HUES64 (cell line): Measurements from ENCODE around the gene CCL13.

ENCODE experiments used
- H3K27ac ChIP-seq: 2 replicates; pipeline ENCODE4 v1.7.0; 2013; ENCODE audit warnings: low read depth, low read length, inconsistent platforms
- H3K27me3 ChIP-seq: 2 replicates; pipeline ENCODE4 v1.6.1; 2013; ENCODE audit warnings: mild to moderate bottlenecking, low read length; ENCODE audit not compliant: insufficient read depth
- H3K36me3 ChIP-seq: 2 replicates; pipeline ENCODE4 v1.6.1; 2013; ENCODE audit warnings: mild to moderate bottlenecking, low read length; ENCODE audit not compliant: insufficient read depth
- H3K4me1 ChIP-seq: 2 replicates; pipeline ENCODE4 v1.6.1; 2013; ENCODE audit warnings: mild to moderate bottlenecking, low read length, moderate library complexity; ENCODE audit not compliant: insufficient read depth
- H3K4me3 ChIP-seq: 2 replicates; pipeline ENCODE4 v1.5.1; 2013; ENCODE audit warnings: mild to moderate bottlenecking, low read length, moderate library complexity
- H3K9ac ChIP-seq: 2 replicates; pipeline ENCODE4 v1.6.1; 2013; ENCODE audit warnings: mild to moderate bottlenecking, low read depth, low read length
- H3K9me3 ChIP-seq: 2 replicates; pipeline ENCODE4 v1.6.1; 2013; ENCODE audit warnings: low read depth, low read length; ENCODE audit not compliant: insufficient read depth
- WGBS: fragments of 150-250, 120-280 bp; methylation state at CpG from one replicate; pipeline ENCODE4 v1.1.7; 2013; ENCODE audit warnings: missing lambda C conversion rate; 5-methylcytosine and 5-hydroxymethylcytosine counted together

CCL13 gene

DNA sequence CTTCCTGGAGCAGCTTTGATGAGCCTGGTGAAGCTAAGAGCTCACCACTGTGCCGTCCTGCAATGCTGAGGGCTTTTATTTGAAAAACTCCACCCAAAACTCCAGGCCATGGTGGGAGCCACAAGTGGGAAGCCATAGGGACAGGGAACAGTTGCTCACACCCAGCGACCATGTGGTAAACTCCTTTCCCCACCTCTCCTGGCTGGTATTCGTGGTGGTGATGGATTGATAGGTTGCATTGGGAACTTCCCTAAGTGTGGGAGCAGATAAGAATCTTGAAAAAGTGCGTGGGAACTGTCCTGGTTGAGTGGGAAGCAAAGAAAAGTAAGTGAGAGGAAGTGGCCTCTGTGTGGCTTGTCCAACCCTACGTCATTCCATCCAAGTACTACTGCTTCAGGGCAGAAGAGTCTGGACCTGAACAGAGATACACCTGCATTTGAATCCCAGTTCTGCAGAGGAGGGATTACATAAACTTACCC lies 6.9 kb downstream of the CCL13 start, which contains the start of gene CCL1:
Gene CCL1, minus strand, starts transcription at position 51 of the 479 bp plus-strand sequence. CDS start 72 bp downstream, outside the sequence.
- Histone ChIP-seq H3K27ac (no peak within 1 kb of the TSS), H3K9ac (no peak within 1 kb of the TSS), H3K9me3 (no peaks in the 10 kb centered on the region), H3K36me3 (no peaks in the 10 kb centered on the region), H3K4me1 (no peaks in the 10 kb centered on the region), H3K4me3 (no peak within 1 kb of the TSS), H3K27me3 (no peaks in the 10 kb centered on the region)
- WGBS, result 85% methylated on average over 4 of the region's 5 CpGs

DNA sequence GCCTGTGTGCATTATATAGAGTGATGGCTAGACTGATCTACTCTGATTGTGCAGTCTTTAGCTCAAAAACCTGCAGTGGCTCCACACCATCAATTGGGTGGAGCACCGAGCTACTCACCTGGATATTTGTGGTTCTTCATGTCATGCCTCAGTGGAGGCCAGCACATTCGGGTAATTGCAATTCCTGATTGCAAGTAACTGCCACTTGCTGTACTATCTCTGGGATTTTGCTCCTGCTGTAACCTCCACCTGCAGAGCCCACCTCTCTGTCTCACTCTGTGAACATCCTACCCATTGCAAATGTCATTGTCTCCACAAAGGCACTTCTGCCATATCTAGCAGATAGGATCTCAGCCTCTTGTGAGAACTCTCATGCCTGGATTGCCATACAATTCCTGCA lies 8.5 kb downstream of the CCL13 start:
- no peak overlapping the region for H3K4me3 ChIP-seq
- H3K36me3 ChIP-seq, result no peaks in the 10 kb centered on the region
- no peaks in the 10 kb centered on the region for H3K4me1 ChIP-seq
- H3K27me3 ChIP-seq, result no peaks in the 10 kb centered on the region
- H3K27ac ChIP-seq, result no peak overlapping the region
- no peak overlapping the region for H3K9ac ChIP-seq
- H3K9me3 ChIP-seq, result no peaks in the 10 kb centered on the region
- WGBS, result 95% methylated on average over 2 of the region's 2 CpGs

DNA sequence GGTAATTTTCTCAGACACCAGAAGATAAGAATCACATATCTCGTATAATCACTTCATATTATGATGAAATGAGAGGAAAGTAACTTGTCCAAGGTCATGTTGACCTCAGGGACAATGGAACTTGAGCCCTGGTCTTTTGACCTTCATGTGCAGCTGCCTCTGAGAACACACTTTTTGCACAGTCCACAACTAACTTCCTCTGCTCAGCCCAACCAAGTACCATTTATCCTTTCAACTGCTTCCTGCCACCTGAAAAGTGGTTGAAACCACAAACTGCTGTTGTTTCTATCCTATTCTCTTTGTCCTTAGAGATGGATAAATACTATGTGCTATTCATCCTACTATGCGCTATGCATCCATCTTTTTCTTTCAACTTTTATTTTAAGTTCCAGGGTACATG lies 9.1 kb downstream of the CCL13 start:
- H3K9ac ChIP-seq, result no peak overlapping the region
- H3K4me3 ChIP-seq, result no peak overlapping the region
- whole genome bisulfite sequencing, result no CpG with 5 or more reads among the region's 2 CpGs
- no peaks in the 10 kb centered on the region for H3K27me3 ChIP-seq
- H3K4me1 ChIP-seq, result peaks cover 4% of the 10 kb centered on the region; the same call in 1 of the 2 replicates
- H3K27ac ChIP-seq, result no peak overlapping the region
- no peaks in the 10 kb centered on the region for H3K9me3 ChIP-seq
- no peaks in the 10 kb centered on the region for H3K36me3 ChIP-seq

DNA sequence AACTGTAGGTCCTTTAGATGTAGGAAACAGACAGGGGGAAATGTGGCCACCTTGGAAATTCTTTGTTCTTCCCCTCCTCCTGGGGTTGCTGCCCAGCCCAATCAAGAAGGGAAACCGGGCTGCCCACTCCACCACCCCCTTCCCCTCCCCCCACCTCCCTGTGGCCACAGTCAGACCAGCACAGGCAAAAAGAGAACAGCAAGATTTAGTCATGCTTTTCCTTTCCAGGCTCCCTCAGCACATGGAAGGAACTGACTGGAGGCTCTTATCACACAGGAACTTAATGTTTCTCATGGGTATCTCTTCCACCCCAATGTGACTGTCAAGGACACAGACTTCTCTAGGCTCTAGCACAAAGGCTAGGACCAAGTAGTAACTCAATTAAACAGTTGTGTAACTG lies 9.7 kb downstream of the CCL13 start:
- no peaks in the 10 kb centered on the region for H3K9me3 ChIP-seq
- no peaks in the 10 kb centered on the region for H3K36me3 ChIP-seq
- H3K27ac ChIP-seq, result no peak overlapping the region
- WGBS, result 31% methylated on average over 1 of the region's 1 CpG
- peaks cover 4% of the 10 kb centered on the region; the same call in 1 of the 2 replicates for H3K4me1 ChIP-seq
- no peaks in the 10 kb centered on the region for H3K27me3 ChIP-seq
- H3K9ac ChIP-seq, result no peak overlapping the region
- H3K4me3 ChIP-seq, result no peak overlapping the region

DNA sequence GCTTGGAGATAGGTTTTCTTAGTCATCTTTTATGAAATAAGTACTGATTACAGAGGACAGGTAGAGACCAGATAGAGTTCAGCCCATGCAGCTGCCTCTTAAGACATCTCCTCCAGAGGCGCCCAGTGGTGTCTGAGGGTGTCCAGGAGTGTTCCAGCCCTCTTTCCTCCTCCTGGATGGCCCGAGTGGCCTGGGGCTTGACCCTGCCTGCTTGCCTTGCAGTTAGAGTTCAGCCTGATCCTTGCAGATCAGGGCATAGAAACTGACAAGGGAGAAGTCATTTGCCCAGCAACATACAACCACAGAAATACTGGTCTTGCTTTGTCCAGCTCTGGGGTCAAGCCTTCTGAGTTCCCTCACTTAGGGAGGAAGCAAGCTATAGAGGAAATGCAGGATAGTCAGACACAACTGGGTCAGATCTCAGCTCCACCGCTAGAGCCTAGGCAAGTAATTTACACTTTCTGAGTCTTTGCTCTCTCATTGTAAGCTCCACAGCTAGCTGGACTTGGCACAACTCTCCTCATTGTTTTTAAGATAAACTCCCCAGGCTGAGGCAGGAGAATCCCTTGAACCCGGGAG lies 10.3 kb downstream of the CCL13 start:
- H3K9ac ChIP-seq, result no peak overlapping the region
- H3K4me1 ChIP-seq, result peaks cover 4% of the 10 kb centered on the region; the same call in 1 of the 2 replicates
- H3K27me3 ChIP-seq, result no peaks in the 10 kb centered on the region
- 87% methylated on average over 4 of the region's 4 CpGs for WGBS
- H3K27ac ChIP-seq, result no peak overlapping the region
- H3K9me3 ChIP-seq, result no peaks in the 10 kb centered on the region
- no peaks in the 10 kb centered on the region for H3K36me3 ChIP-seq
- H3K4me3 ChIP-seq, result no peak overlapping the region

DNA sequence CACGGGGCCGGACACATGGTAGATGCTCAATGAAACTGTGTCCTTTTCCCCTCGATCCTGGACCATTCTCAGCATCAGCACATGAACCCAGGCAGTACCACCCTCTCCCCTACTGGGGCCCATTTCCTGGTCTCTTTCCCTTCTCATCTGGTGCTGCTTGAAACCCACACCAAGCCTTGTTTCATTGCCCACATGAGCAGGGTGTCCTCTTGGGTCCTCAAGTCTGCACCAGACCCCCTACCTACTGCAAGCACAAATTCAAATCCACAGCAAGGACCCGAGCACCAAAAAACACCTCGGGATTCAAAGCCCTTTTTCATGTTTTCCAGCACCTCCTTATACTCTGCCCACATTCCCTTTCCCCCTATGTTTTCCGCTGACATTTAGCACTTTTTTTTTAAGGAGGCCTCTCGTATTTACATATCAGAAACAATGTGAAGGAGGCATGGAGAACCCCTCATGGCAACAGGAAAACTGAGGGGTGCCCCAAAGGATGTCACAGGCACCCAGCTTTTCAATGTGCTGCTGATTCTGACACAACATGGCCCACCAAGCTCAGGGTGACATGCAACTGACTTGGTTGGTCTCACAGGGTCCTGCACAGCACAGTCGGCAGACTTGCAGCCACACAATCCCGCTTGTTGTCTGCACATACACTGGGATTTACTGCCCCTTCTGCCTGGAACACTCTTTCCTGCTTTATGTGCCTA lies 11.4 kb downstream of the CCL13 start:
- Histone ChIP-seq H3K27me3 (no peaks in the 10 kb centered on the region), H3K9me3 (no peaks in the 10 kb centered on the region), H3K4me1 (peaks cover 4% of the 10 kb centered on the region; the same call in 1 of the 2 replicates), H3K9ac (no peak overlapping the region), H3K27ac (no peak overlapping the region), H3K36me3 (no peaks in the 10 kb centered on the region), H3K4me3 (no peak overlapping the region)
- WGBS, result 89% methylated on average over 9 of the region's 9 CpGs

DNA sequence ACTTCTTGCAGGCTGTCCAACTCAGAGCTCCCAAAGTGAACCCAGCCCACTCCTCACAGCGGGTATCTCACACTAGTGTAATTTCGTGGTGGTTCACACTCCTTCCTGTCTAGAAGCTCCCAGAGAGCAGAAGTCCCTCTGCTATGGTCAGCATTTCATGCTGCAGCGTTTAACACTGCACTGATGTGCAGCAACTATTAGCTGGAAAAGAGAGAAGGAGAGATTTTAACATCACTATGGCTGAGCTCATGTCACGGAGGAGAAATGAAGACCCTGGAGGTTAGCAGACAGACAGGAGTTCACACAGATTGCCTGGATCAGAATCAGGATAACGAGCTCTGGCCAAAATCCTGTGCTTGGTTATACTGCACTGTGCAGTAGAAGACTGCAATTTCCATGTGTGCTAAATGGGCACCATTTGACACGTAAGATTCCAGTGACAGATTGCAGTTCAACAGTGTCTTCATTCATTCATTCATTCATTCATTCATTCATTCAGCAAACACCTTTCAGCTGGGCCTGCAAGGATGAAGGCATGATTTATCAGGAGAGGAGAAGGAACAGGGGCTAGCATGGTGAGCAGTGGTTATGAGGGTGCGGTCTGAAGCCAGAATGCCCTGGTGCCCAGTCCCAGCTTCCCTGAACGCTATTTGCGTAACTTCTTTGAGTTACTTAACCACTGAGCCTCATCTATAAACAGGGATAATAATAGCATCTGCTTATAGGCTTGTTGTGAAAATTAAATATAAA lies 12.1 kb downstream of the CCL13 start:
- 90% methylated on average over 9 of the region's 9 CpGs for WGBS
- Histone ChIP-seq H3K4me1 (peaks cover 4% of the 10 kb centered on the region; the same call in 1 of the 2 replicates), H3K9ac (no peak overlapping the region), H3K9me3 (no peaks in the 10 kb centered on the region), H3K27me3 (no peaks in the 10 kb centered on the region), H3K27ac (no peak overlapping the region), H3K4me3 (no peak overlapping the region), H3K36me3 (no peaks in the 10 kb centered on the region)

DNA sequence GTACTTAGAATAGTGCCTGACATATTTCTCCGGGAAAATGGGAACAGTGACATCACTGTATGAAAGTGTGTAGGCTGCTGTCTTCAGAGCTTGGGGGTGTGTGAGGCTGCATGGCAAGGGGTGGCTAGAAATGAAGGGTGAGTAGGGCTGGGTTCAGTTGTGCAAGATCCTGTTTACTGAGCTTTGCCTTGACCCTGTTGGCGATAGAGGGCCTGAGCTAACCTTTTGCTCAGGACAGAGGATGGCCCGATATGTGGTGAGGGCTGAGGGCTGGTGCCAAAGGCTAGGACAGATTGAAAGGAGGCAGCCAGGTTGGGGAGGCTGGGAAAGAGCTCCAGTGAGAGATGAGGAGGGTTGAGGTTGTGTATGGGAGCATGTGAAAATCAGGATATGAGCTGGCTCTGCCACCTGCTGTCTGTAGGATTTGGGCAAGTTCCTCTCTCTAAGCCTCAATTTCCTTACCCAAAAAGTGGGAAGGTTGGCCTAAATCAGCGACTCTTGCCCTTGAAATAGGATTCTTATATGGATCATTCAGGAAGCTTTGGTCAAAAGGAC lies 12.7 kb downstream of the CCL13 start:
- 68% methylated on average over 4 of the region's 4 CpGs for WGBS
- no peaks in the 10 kb centered on the region for H3K9me3 ChIP-seq
- H3K4me1 ChIP-seq, result peaks cover 4% of the 10 kb centered on the region; the same call in 1 of the 2 replicates
- H3K27me3 ChIP-seq, result no peaks in the 10 kb centered on the region
- H3K27ac ChIP-seq, result no peak overlapping the region
- H3K9ac ChIP-seq, result no peak overlapping the region
- H3K4me3 ChIP-seq, result no peak overlapping the region
- H3K36me3 ChIP-seq, result no peaks in the 10 kb centered on the region

DNA sequence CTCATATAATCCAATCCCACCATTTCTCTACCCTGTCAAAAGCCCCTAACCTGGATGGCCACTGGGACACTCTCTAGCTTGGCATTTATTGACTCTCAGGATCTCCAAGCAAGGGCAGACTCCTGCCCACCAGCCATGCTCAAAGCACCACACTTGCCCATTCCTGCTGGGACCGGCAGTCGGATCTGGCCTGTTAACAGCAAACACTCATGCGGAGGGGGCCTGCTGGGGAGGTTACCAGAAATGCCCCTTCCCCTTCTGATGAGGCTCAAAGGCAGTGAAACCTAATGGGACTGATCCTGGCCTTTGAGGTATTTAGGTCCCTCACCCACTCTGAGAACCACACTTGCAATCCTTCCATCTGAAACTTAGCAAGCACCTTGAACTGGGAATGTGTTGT lies 13.3 kb downstream of the CCL13 start:
- H3K36me3 ChIP-seq, result no peaks in the 10 kb centered on the region
- no peak overlapping the region for H3K9ac ChIP-seq
- H3K4me3 ChIP-seq, result no peak overlapping the region
- H3K27me3 ChIP-seq, result no peaks in the 10 kb centered on the region
- H3K27ac ChIP-seq, result no peak overlapping the region
- no peaks in the 10 kb centered on the region for H3K9me3 ChIP-seq
- peaks cover 4% of the 10 kb centered on the region; the same call in 1 of the 2 replicates for H3K4me1 ChIP-seq
- 86% methylated on average over 3 of the region's 3 CpGs for WGBS

DNA sequence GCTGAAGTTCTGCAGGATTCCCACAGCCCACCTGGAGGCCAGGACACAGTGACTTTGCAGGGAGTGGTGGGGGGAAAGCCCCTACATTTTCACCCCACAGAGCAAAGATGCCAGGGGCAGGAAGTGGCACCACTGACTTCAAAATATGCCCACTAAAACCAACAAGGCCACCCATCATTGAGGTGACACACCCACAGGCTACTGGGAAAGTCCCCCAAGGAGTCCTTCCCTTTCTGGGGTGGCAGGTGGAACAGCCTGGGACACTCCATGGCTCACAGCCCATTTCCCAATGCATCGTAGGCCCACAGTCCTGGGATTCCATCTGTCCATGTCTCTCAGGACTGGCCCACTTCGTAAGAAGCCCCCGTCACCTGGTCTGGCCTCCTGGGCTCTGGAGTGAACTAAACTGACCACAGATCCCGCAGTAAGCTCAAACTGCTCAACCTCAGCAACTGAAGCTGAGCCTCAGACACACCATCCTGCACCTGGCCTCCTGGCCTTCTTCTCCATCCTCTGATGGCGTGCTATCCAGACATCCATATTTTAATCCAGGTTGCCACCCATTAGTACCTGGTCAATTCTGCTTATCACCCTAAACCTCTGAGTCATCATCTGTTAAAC lies 14.2 kb downstream of the CCL13 start:
- H3K36me3 ChIP-seq, result no peaks in the 10 kb centered on the region
- peaks cover 4% of the 10 kb centered on the region; the same call in 1 of the 2 replicates for H3K4me1 ChIP-seq
- H3K4me3 ChIP-seq, result no peak overlapping the region
- H3K27me3 ChIP-seq, result no peaks in the 10 kb centered on the region
- H3K9me3 ChIP-seq, result no peaks in the 10 kb centered on the region
- 97% methylated on average over 5 of the region's 5 CpGs for WGBS
- H3K27ac ChIP-seq, result no peak overlapping the region
- no peak overlapping the region for H3K9ac ChIP-seq
